IMR-90 (cell line): ENCODE measurements around the gene PRAMEF18. TPM values are rescaled to one million over a fixed set of nuclear protein-coding genes. Genes with fewer than 3 reads are reported as not detected.
"Not testable (repeated sequence)": the region's sequence is repeated elsewhere in the genome, so short reads cannot be mapped to it uniquely, and the experiment has no call there.

Experiments
- ATAC-seq: fragments of 200-7000 bp; cut with Tn5 transposase; 2 replicates; pipeline ENCODE4 v1.9.1; 2020; ENCODE audit warnings: low read depth, mild to moderate bottlenecking, moderate library complexity
- Bru-seq: library from RNA; stranded (reverse); fragments of 400-500 nt; gene quantifications from one replicate; lab custom pipeline; 2021; lab: Mats Ljungman, UMichigan
- BruChase-seq, 2 experiments: library from RNA; stranded (reverse); fragments of 400-500 nt; gene quantifications; one replicate each; lab custom pipeline; 2021; lab: Mats Ljungman, UMichigan
- BruUV-seq: library from RNA; stranded (reverse); fragments of 400-500 nt; replicated peaks from 2 replicates; lab custom pipeline; 2021; lab: Mats Ljungman, UMichigan
- CTCF ChIA-PET: fragments of 300-600 bp; formaldehyde crosslinking; extraction: SDS; loops from one replicate; lab custom pipeline; 2021; ENCODE audit warnings: antibody characterized with exemption; lab: Yijun Ruan, JAX
- POLR2A ChIA-PET: fragments of 300-600 bp; sonication (Branson Sonifier 250); formaldehyde crosslinking; loops from one replicate; lab custom pipeline; 2022; ENCODE audit warnings: antibody characterized with exemption; ENCODE audit not compliant: unreplicated experiment; lab: Charles Lee
- DNase-seq: peaks from one replicate; pipeline ENCODE4 v3.0.0; 2013
- H2AFZ ChIP-seq: replicated peaks from 2 replicates; pipeline ENCODE3; 2013; ENCODE audit warnings: low read length, mild to moderate bottlenecking; ENCODE audit not compliant: poor library complexity
- H2AK5ac ChIP-seq: 2 replicates; pipeline ENCODE4 v1.6.1; 2013; ENCODE audit warnings: low read depth, low read length, inconsistent platforms
- H2AK9ac ChIP-seq: replicated peaks from 2 replicates; pipeline ENCODE3; 2013; ENCODE audit warnings: mild to moderate bottlenecking, low read depth, low read length, moderate library complexity; ENCODE audit not compliant: poor library complexity
- H2BK120ac ChIP-seq: 2 replicates; pipeline ENCODE4 v1.6.1; 2013; ENCODE audit warnings: low read depth, low read length, inconsistent platforms
- H2BK15ac ChIP-seq: 3 replicates; pipeline ENCODE4 v1.6.1; 2013; ENCODE audit warnings: low read depth, low read length, inconsistent platforms
- H2BK20ac ChIP-seq: 2 replicates; pipeline ENCODE4 v1.6.1; 2013; ENCODE audit warnings: low read depth, mild to moderate bottlenecking, inconsistent platforms, low read length, moderate library complexity
- H2BK5ac ChIP-seq: 2 replicates; pipeline ENCODE4 v1.6.1; 2013; ENCODE audit warnings: mild to moderate bottlenecking, low read depth, low read length, inconsistent platforms; ENCODE audit not compliant: poor library complexity, severe bottlenecking
- H3K14ac ChIP-seq: replicated peaks from 2 replicates; pipeline ENCODE4 v1.6.1; 2013; ENCODE audit warnings: low read depth, low read length, inconsistent platforms
- H3K18ac ChIP-seq: 2 replicates; pipeline ENCODE4 v1.6.1; 2013; ENCODE audit warnings: low read depth, low read length, control low read depth
- H3K23ac ChIP-seq: 2 replicates; pipeline ENCODE4 v1.6.1; 2013; ENCODE audit warnings: low read depth, low read length, inconsistent platforms
- H3K27ac ChIP-seq: 2 replicates; pipeline ENCODE4 v1.5.1; 2013; ENCODE audit warnings: mild to moderate bottlenecking, control low read depth, low read length; ENCODE audit not compliant: insufficient read depth
- H3K27me3 ChIP-seq: 2 replicates; pipeline ENCODE4 v1.6.1; 2013; ENCODE audit warnings: low read length; ENCODE audit not compliant: control insufficient read depth, insufficient read depth
- H3K36me3 ChIP-seq: 2 replicates; pipeline ENCODE4 v1.6.1; 2013; ENCODE audit warnings: low read length, mixed read lengths; ENCODE audit not compliant: control insufficient read depth, insufficient read depth
- H3K4ac ChIP-seq: 2 replicates; pipeline ENCODE4 v1.6.1; 2013; ENCODE audit warnings: low read depth, low read length, inconsistent platforms
- H3K4me1 ChIP-seq: 2 replicates; pipeline ENCODE4 v1.6.1; 2013; ENCODE audit warnings: low read length, mixed read lengths; ENCODE audit not compliant: control insufficient read depth, insufficient read depth
- H3K4me2 ChIP-seq: 2 replicates; pipeline ENCODE4 v1.6.1; 2013; ENCODE audit warnings: low read depth, mild to moderate bottlenecking, control low read depth, low read length, moderate library complexity
- H3K4me3 ChIP-seq: 2 replicates; pipeline ENCODE4 v1.5.1; 2013; ENCODE audit warnings: low read depth, mild to moderate bottlenecking, control low read depth, low read length, moderate library complexity; ENCODE audit not compliant: insufficient read depth
- H3K56ac ChIP-seq: 2 replicates; pipeline ENCODE4 v1.6.1; 2013; ENCODE audit warnings: low read length, inconsistent platforms; ENCODE audit not compliant: insufficient read depth; ENCODE audit errors: extremely low read depth
- H3K79me1 ChIP-seq, 2 experiments: 2 replicates each; pipeline ENCODE4 v1.6.1; 2013; ENCODE audit warnings: low read length in 2 of 2, inconsistent platforms in 1 of 2, low read depth in 1 of 2
- H3K9ac ChIP-seq: 2 replicates; pipeline ENCODE4 v1.6.1; 2013; ENCODE audit warnings: low read depth, low read length, control low read depth
- H3K9me1 ChIP-seq: 2 replicates; pipeline ENCODE4 v1.6.1; 2013; ENCODE audit warnings: low read length, inconsistent platforms; ENCODE audit not compliant: insufficient read depth
- H3K9me3 ChIP-seq: 2 replicates; pipeline ENCODE4 v1.6.1; 2013; ENCODE audit warnings: low read length; ENCODE audit not compliant: control insufficient read depth, insufficient read depth
- H4K20me1 ChIP-seq: 2 replicates; pipeline ENCODE4 v1.6.1; 2013; ENCODE audit warnings: low read length, inconsistent platforms; ENCODE audit not compliant: insufficient read depth
- H4K5ac ChIP-seq: 2 replicates; pipeline ENCODE4 v1.6.1; 2013; ENCODE audit warnings: mild to moderate bottlenecking, low read depth, low read length, control low read depth
- H4K8ac ChIP-seq, 2 experiments: 2 replicates each; pipeline ENCODE4 v1.6.1; 2013; ENCODE audit warnings: low read depth in 2 of 2, low read length in 2 of 2, control low read depth in 1 of 2, inconsistent platforms in 1 of 2
- H4K91ac ChIP-seq: 2 replicates; pipeline ENCODE4 v1.6.1; 2013; ENCODE audit warnings: low read depth, low read length, inconsistent platforms; ENCODE audit not compliant: insufficient read depth
- WGBS, 2 experiments: methylation state at CpG; one replicate each; pipeline versions ENCODE4 v1.1.5 to v1.1.7; 2013; ENCODE audit warnings: missing lambda C conversion rate in 2 of 2; ENCODE audit not compliant: insufficient read length in 1 of 2; ENCODE audit errors: extremely low coverage in 2 of 2; 5-methylcytosine and 5-hydroxymethylcytosine counted together
- dilution Hi-C: fragments of 300-500 bp; cut with HindIII; formaldehyde crosslinking; loops from one replicate; pipeline ENCODE4 v1.14.3; 2018; ENCODE audit warnings: low sequenced_read_pairs; ENCODE audit not compliant: unreplicated experiment
- in situ Hi-C: fragments of 300-500 bp; cut with MboI; formaldehyde crosslinking; loops from 3 replicates; pipeline ENCODE4 v1.14.3; 2019; ENCODE audit warnings: low sequenced_read_pairs, inconsistent platforms, mixed read lengths
- intact Hi-C: fragments of 100-400 bp; cut with micrococcal nuclease; formaldehyde crosslinking; loops from 2 replicates; pipeline ENCODE4 v1.10.0; 2022
- long read RNA-seq: library from polyadenylated mRNA; unstranded; transcript quantifications from one replicate; pipeline ENCODE4 v2.0.0, GENCODE V29; 2021; ENCODE audit not compliant: unreplicated experiment
- polyA plus RNA-seq, 3 experiments: library from polyadenylated mRNA; depleted of rRNA; stranded (reverse); fragments of >200 nt; gene quantifications; 2 replicates each; pipeline ENCODE4 v1.2.3, GENCODE V29; 2012; ENCODE audit warnings: low replicate concordance in 1 of 3
- total RNA-seq: library from RNA; depleted of rRNA; stranded (reverse); fragments of >200 nt; gene quantifications from 2 replicates; pipeline ENCODE4 v1.2.3, GENCODE V29; 2012; rRNA removed

Gene PRAMEF18
- total RNA-seq: not detected in 2 replicates
- not detected in 2 replicates for polyA plus RNA-seq (2012; rRNA removed)
- not detected in 2 replicates for polyA plus RNA-seq (2012; cell fraction: cytosol; rRNA removed)
- not detected in 2 replicates for polyA plus RNA-seq (2012; cell fraction: nucleus; rRNA removed; ENCODE audit: low replicate concordance)
- percentile 8 among the genes with signal in this experiment for Bru-seq, nascent RNA
- not detected for BruChase-seq, experiment 1, labeled RNA remaining after a 6-hour chase
- BruChase-seq, experiment 2, labeled RNA remaining after a 2-hour chase: not detected
- long read RNA-seq: 0 reads

- ATAC-seq, BruUV-seq, H2BK15ac ChIP-seq, H3K4me3 ChIP-seq, intact Hi-C loops, H4K5ac ChIP-seq, H2AFZ ChIP-seq, DNase-seq, H3K4ac ChIP-seq, H3K27me3 ChIP-seq, H2AK9ac ChIP-seq, H3K4me1 ChIP-seq, H2BK120ac ChIP-seq, H4K91ac ChIP-seq, dilution Hi-C loops, H3K9me1 ChIP-seq, H2BK20ac ChIP-seq, H4K20me1 ChIP-seq, H3K9ac ChIP-seq, H4K8ac ChIP-seq, H3K18ac ChIP-seq, H3K79me1 ChIP-seq, H3K56ac ChIP-seq, H3K4me2 ChIP-seq, H2AK5ac ChIP-seq, H3K36me3 ChIP-seq, in situ Hi-C loops, H3K23ac ChIP-seq, CTCF ChIA-PET, H3K27ac ChIP-seq, POLR2A ChIA-PET, H2BK5ac ChIP-seq, H3K14ac ChIP-seq: not testable (repeated sequence)
- WGBS, 2 experiments: 20% methylated on average over 1 of the region's 9 CpGs; no CpG with 5 or more reads in 1 of the 2 experiments
- peaks cover 12% of the 10 kb centered on the region; the same call in 1 of the 2 replicates for H3K9me3 ChIP-seq
Observed at GRCh38 chr1:13225675-13226204, at the start of gene PRAMEF18. TSS of gene PRAMEF18 (minus strand) at chr1:13226154. CDS start at chr1:13226106, 48 bp downstream.

- H2BK5ac ChIP-seq, H3K27me3 ChIP-seq, H2AFZ ChIP-seq, dilution Hi-C loops, H3K14ac ChIP-seq, H2BK20ac ChIP-seq, H3K9ac ChIP-seq, H3K36me3 ChIP-seq, H3K4ac ChIP-seq, H3K56ac ChIP-seq, H4K8ac ChIP-seq, ATAC-seq, DNase-seq, H3K9me1 ChIP-seq, H4K91ac ChIP-seq, H3K27ac ChIP-seq, BruUV-seq, H2AK5ac ChIP-seq, H2BK120ac ChIP-seq, intact Hi-C loops, H3K18ac ChIP-seq, H3K9me3 ChIP-seq, H3K4me2 ChIP-seq, CTCF ChIA-PET, H4K20me1 ChIP-seq, H2AK9ac ChIP-seq, H3K4me1 ChIP-seq, POLR2A ChIA-PET, in situ Hi-C loops, H3K79me1 ChIP-seq, H3K23ac ChIP-seq, H3K4me3 ChIP-seq, H4K5ac ChIP-seq, H2BK15ac ChIP-seq: not testable (repeated sequence)
- no CpG with 5 or more reads among the region's 3 CpGs for WGBS, 2 experiments
Observed at GRCh38 chr1:13265124-13265523, 39.2 kb upstream of the PRAMEF18 start.
